T1000 (cell line): ENCODE data around the gene PSTPIP1.

Experiments used
- DNase-seq: peaks from one replicate; lab custom pipeline; 2025; ENCODE audit warnings: mixed read lengths; lab: John Stamatoyannopoulos, UW

Gene PSTPIP1

GRCh38 chr15:77030048-77030927 lies 35.4 kb downstream of the PSTPIP1 start:
- DNase-seq, result no peak

- DNase-seq, result no peak
Observed at GRCh38 chr15:77030928-77031375, 36.0 kb downstream of the PSTPIP1 start.

GRCh38 chr15:77031376-77032050 lies 36.6 kb downstream of the PSTPIP1 start:
- DNase-seq, result no peak

GRCh38 chr15:77032052-77032646 lies 37.2 kb downstream of the PSTPIP1 start:
- DNase-seq, result no peak

- no peak for DNase-seq
Observed at GRCh38 chr15:77032647-77033416, 37.9 kb downstream of the PSTPIP1 start.

GRCh38 chr15:77033417-77033728 lies 38.4 kb downstream of the PSTPIP1 start:
- DNase-seq, result no peak

- DNase-seq, result no peak
Observed at GRCh38 chr15:77033729-77034671, 39.1 kb downstream of the PSTPIP1 start.

GRCh38 chr15:77034695-77035489 lies 40.0 kb downstream of the PSTPIP1 start:
- no peak for DNase-seq

GRCh38 chr15:77035584-77035983 lies 40.7 kb downstream of the PSTPIP1 start:
- no peak for DNase-seq

GRCh38 chr15:77035999-77036471 lies 41.1 kb downstream of the PSTPIP1 start:
- DNase-seq, result no peak

GRCh38 chr15:77036537-77037387 lies 41.8 kb downstream of the PSTPIP1 start:
- no peak for DNase-seq

GRCh38 chr15:77037388-77038209 lies 42.7 kb downstream of the PSTPIP1 start:
- no peak for DNase-seq

GRCh38 chr15:77038312-77039216 lies 43.6 kb downstream of the PSTPIP1 start:
- DNase-seq, result no peak

GRCh38 chr15:77039217-77039533 lies 44.2 kb downstream of the PSTPIP1 start:
- DNase-seq, result no peak

- no peak for DNase-seq
Observed at GRCh38 chr15:77039848-77040247, 44.9 kb downstream of the PSTPIP1 start.

GRCh38 chr15:77040673-77041072 lies 45.7 kb downstream of the PSTPIP1 start:
- DNase-seq, result no peak

GRCh38 chr15:77042245-77042919 lies 47.5 kb downstream of the PSTPIP1 start:
- DNase-seq, result no peak
